MG63 (cell line): ENCODE results near the gene CHCHD10. TPM values are rescaled to one million over a fixed set of nuclear protein-coding genes. Genes with fewer than 3 reads are reported as not detected.

Experiments
- DNase-seq: peaks from one replicate; pipeline ENCODE4 v3.0.0-alpha.2; 2020
- H3K27me3 ChIP-seq: fragments of 250-450 bp; sonication (Bioruptor Pico); 2 replicates; pipeline ENCODE4 v1.5.1; 2020; ENCODE audit warnings: mild to moderate bottlenecking, moderate library complexity
- H3K36me3 ChIP-seq: fragments of 250-450 bp; sonication (Bioruptor Pico); 2 replicates; pipeline ENCODE4 v1.5.1; 2020; ENCODE audit warnings: mild to moderate bottlenecking, moderate library complexity
- H3K4me3 ChIP-seq: fragments of 250-450 bp; sonication (Bioruptor Pico); 2 replicates; pipeline ENCODE4 v1.5.1; 2020; ENCODE audit warnings: mild to moderate bottlenecking, moderate library complexity
- H3K9me3 ChIP-seq: fragments of 250-450 bp; sonication (Bioruptor Pico); 2 replicates; pipeline ENCODE4 v1.5.1; 2020; ENCODE audit warnings: mild to moderate bottlenecking, moderate library complexity
- total RNA-seq: library from RNA; depleted of rRNA; stranded (reverse); fragments of >200 nt; shearing (Covaris generic); gene quantifications from 2 replicates; pipeline ENCODE4 v1.2.3, GENCODE V29; 2014; ENCODE audit warnings: low replicate concordance

CHCHD10 gene
- total RNA-seq, 1 experiment from 2014 or later: 0.26 TPM

GRCh38 chr22:23779083-23779482, 11.3 kb upstream of the CHCHD10 start:
- DNase-seq: no peak
- no peaks in the 10 kb centered on the region for H3K36me3 ChIP-seq

GRCh38 chr22:23778577-23778900, 10.8 kb upstream of the CHCHD10 start:
- H3K36me3 ChIP-seq: no peaks in the 10 kb centered on the region
- no peak for DNase-seq
- H3K9me3 ChIP-seq: no peaks in the 10 kb centered on the region

More at GRCh38 chr22:23779083-23779482, 11.3 kb upstream of the CHCHD10 start:
- Histone ChIP-seq H3K9me3 (no peaks in the 10 kb centered on the region), H3K4me3 (no peak overlapping the region), H3K27me3 (no peaks in the 10 kb centered on the region)

DNA sequence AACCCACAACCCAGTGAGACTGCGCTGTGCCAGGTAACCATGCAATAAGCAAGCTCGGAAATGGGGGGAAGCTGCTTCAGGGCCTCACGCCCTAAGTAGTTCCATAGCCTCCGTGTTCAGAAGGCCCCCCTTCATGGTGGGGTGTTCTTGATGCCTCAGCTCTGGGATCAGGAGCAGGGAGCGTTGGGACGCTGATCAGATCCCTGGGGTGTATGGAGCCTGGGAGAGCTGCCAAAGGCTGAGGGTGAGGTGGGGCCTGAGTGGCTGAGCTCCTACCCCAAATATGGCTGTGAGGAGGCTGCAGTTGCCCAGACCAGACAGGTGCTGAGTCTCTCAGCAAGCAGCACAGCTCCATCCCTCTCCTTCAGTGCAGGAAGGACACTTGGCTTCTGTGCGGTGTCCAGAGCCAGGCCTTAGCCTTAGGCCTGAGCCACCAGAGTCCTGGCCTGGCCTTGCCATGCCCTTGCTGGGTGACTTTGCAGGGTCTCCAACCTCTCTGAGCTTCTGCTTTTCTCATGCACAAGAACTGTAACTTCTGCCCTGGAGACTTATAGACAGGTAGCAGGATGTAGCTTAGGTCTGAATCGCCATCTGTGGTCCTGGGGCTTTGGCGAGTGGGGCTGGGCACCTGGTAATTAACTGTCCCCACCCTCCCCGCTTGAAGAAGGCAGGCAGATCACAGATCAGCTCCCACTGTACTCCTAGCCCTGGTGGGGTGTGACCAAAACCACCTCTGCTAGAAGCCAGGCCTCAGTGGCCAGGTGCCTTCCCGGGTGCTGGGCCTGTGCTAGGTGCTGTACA, 10.2 kb upstream of the CHCHD10 start:
- no peak overlapping the region for H3K4me3 ChIP-seq
- DNase-seq: no peak
- no peaks in the 10 kb centered on the region for H3K9me3 ChIP-seq
- H3K36me3 ChIP-seq: no peaks in the 10 kb centered on the region
- no peaks in the 10 kb centered on the region for H3K27me3 ChIP-seq

More at GRCh38 chr22:23778577-23778900, 10.8 kb upstream of the CHCHD10 start:
- no peak overlapping the region for H3K4me3 ChIP-seq
- H3K27me3 ChIP-seq: no peaks in the 10 kb centered on the region

GRCh38 chr22:23775779-23776375, 8.1 kb upstream of the CHCHD10 start:
- Histone ChIP-seq H3K36me3 (no peaks in the 10 kb centered on the region), H3K27me3 (no peaks in the 10 kb centered on the region), H3K9me3 (no peaks in the 10 kb centered on the region), H3K4me3 (no peak overlapping the region)
- DNase-seq: no peak

DNA sequence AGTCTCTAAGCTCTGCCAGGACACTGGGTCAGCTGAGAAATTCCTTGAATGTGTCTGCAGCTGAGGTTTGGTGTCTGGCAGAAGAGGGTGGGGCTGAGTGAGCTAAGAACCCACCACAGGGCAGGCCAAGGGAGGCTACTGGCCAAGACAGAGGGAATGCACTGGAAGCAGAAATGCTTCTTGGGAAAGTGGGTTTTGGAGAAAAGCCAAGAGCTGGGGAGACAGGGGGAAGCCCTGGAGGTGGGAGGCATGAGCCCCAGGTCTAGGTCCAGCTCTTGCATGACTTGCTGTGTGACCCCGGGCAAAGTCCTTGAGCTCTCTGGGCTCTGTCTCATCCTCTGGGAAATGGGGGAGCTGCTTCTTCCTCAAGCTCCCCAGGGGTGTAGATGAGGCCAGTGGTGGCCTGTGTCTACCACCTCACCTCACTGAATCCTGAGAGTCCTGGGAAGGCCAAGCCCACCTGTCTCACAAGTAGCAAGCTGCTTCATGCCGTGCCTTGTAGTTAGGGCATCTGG, 7.2 kb upstream of the CHCHD10 start:
- H3K4me3 ChIP-seq: no peak overlapping the region
- peak; percentile 39 for DNase-seq
- no peaks in the 10 kb centered on the region for H3K36me3 ChIP-seq
- no peaks in the 10 kb centered on the region for H3K27me3 ChIP-seq
- H3K9me3 ChIP-seq: no peaks in the 10 kb centered on the region

GRCh38 chr22:23774114-23774921, 6.5 kb upstream of the CHCHD10 start:
- Histone ChIP-seq H3K4me3 (no peak overlapping the region), H3K27me3 (no peaks in the 10 kb centered on the region), H3K36me3 (no peaks in the 10 kb centered on the region), H3K9me3 (no peaks in the 10 kb centered on the region)
- no peak for DNase-seq

- H3K27me3 ChIP-seq: no peaks in the 10 kb centered on the region
- DNase-seq: no peak
Measured at GRCh38 chr22:23773483-23774113, 5.8 kb upstream of the CHCHD10 start.

GRCh38 chr22:23772649-23773473, 5.1 kb upstream of the CHCHD10 start, which contains the start of gene MMP11:
TSS of gene MMP11 (plus strand) at chr22:23772849. CDS start at chr22:23772871, 22 bp downstream.
- Histone ChIP-seq H3K4me3 (peak within 1 kb of the TSS; percentile 30), H3K27me3 (no peaks in the 10 kb centered on the region), H3K36me3 (no peaks in the 10 kb centered on the region), H3K9me3 (no peaks in the 10 kb centered on the region)
- DNase-seq: peak; percentile 47

More at GRCh38 chr22:23773483-23774113, 5.8 kb upstream of the CHCHD10 start:
- no peak overlapping the region for H3K4me3 ChIP-seq
- no peaks in the 10 kb centered on the region for H3K36me3 ChIP-seq
- H3K9me3 ChIP-seq: no peaks in the 10 kb centered on the region

GRCh38 chr22:23772315-23772648, 4.5 kb upstream of the CHCHD10 start:
- no peaks in the 10 kb centered on the region for H3K36me3 ChIP-seq
- no peak for DNase-seq
- H3K4me3 ChIP-seq: peak overlapping the region; percentile 30
- H3K27me3 ChIP-seq: no peaks in the 10 kb centered on the region
- no peaks in the 10 kb centered on the region for H3K9me3 ChIP-seq

GRCh38 chr22:23769321-23769965, 1.7 kb upstream of the CHCHD10 start:
- no peaks in the 10 kb centered on the region for H3K9me3 ChIP-seq
- no peak overlapping the region for H3K4me3 ChIP-seq
- no peaks in the 10 kb centered on the region for H3K27me3 ChIP-seq
- no peaks in the 10 kb centered on the region for H3K36me3 ChIP-seq
- DNase-seq: no peak

- H3K27me3 ChIP-seq: no peaks in the 10 kb centered on the region
- H3K9me3 ChIP-seq: no peaks in the 10 kb centered on the region
- no peak overlapping the region for H3K4me3 ChIP-seq
- H3K36me3 ChIP-seq: no peaks in the 10 kb centered on the region
- no peak for DNase-seq
Measured at GRCh38 chr22:23767303-23767672, 484 bp downstream of the CHCHD10 start.

DNA sequence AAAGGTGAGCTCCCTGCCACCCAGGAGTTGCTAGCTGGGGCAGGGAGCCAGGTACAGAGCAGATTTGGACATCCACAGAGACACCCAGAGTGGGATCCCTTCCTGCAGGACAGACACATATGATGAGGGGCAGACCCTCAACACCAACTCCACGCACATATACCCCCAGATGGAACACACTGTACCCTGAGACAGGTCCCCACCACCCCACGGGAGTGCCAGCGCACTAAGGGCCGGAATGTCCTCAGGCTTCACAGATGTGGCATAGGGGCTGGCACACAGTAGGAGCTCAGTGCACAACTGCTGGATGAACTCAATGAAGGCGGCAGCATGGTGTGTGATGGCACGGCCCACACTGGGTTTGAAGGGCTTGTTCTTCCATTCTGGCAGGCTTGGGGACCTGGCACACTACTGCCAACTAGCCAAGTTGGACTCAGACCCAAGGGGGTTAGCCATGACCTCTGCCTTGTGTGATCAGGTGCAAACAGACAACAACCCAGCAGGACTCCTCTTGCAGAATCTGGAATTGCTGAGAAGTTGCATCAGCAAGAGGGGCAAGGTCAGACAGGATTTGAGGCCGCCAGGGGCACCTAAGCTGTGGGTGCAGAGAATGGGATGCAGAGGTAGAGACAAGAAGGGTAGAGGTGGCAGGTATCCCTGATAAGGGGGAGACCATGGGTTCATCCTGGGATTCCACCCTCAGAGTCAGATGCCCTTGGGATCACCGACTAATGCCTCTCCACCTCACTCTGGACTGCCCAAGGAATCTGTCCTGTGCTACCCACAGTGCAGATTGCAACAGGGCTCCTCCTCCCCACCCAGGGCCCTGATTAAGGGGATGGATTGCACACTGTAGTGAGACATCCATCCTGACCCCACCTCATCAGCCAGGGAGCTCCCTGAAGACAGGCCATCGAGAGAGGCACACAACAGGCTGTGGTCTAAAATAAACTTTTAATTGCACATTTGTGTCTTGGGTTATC, 2.6 kb downstream of the CHCHD10 start:
- no peaks in the 10 kb centered on the region for H3K36me3 ChIP-seq
- no peaks in the 10 kb centered on the region for H3K9me3 ChIP-seq
- DNase-seq: no peak
- H3K4me3 ChIP-seq: no peak overlapping the region
- no peaks in the 10 kb centered on the region for H3K27me3 ChIP-seq

GRCh38 chr22:23763954-23764353, 3.8 kb downstream of the CHCHD10 start:
- H3K36me3 ChIP-seq: no peaks in the 10 kb centered on the region
- no peak for DNase-seq
- no peak overlapping the region for H3K4me3 ChIP-seq
- H3K27me3 ChIP-seq: no peaks in the 10 kb centered on the region
- no peaks in the 10 kb centered on the region for H3K9me3 ChIP-seq

DNA sequence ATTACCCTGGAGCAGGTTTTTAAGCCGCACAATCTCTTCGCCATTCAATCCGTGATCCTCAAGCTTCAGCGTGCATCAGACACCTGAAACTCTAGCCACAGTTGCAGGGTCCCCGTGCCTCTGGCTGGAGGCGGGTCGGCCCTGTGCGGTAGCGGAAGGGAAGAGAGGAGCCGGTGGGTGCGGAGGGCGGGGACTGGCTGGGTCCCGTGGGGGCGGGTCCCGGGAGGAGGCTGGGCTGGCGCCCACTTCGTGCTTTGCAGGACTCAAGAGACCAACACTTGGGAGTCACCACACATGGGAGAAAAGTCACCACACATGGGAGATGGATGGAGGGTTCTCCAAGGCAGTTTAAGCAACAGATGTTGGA, 4.2 kb downstream of the CHCHD10 start:
- Histone ChIP-seq H3K27me3 (no peaks in the 10 kb centered on the region), H3K36me3 (no peaks in the 10 kb centered on the region), H3K4me3 (no peak overlapping the region), H3K9me3 (no peaks in the 10 kb centered on the region)
- no peak for DNase-seq
